K562 (cell line): ENCODE data around the gene FXYD3. TPM values are rescaled to one million over a fixed set of nuclear protein-coding genes. Genes with fewer than 3 reads are reported as not detected.

Source experiments
- BMI1 ChIP-seq: fragments of 150-350 bp; IDR thresholded peaks from 2 replicates; pipeline ENCODE4 v1.6.1; 2014; ENCODE audit warnings: low read length
- CHD4 ChIP-seq: fragments of 200-600 bp; sonication (generic); IDR thresholded peaks from 3 replicates; pipeline ENCODE4 v1.6.1; 2012; ENCODE audit warnings: low read depth, mild to moderate bottlenecking, mixed read lengths, low read length, inconsistent platforms; ENCODE audit not compliant: insufficient read depth, insufficient replicate concordance, poor library complexity, severe bottlenecking
- CHD7 ChIP-seq: fragments of 200-600 bp; sonication (generic); IDR thresholded peaks from one replicate; pipeline ENCODE4 v1.6.1; 2012; ENCODE audit warnings: mild to moderate bottlenecking, low read depth, low read length, inconsistent platforms
- CTCFL ChIP-seq: IDR thresholded peaks from 2 replicates; pipeline ENCODE4 v1.6.1; 2011; ENCODE audit warnings: borderline replicate concordance, low read depth, mild to moderate bottlenecking, moderate library complexity, low read length; ENCODE audit not compliant: insufficient read depth, poor library complexity, severe bottlenecking
- NR1H2 ChIP-seq: sonication (generic); formaldehyde crosslinking; IDR thresholded peaks from 2 replicates; pipeline ENCODE4 v1.4.0; 2020; ENCODE audit warnings: mild to moderate bottlenecking, missing genetic modification reagents
- ZNF609 ChIP-seq: sonication (generic); formaldehyde crosslinking; IDR thresholded peaks from 2 replicates; pipeline ENCODE4 v1.8.1; 2023; ENCODE audit warnings: missing genetic modification reagents, mild to moderate bottlenecking, borderline replicate concordance
- polyA plus RNA-seq, 8 experiments: library from polyadenylated mRNA; depleted of rRNA in 4 of 8; stranded (reverse) in 5 of 8; unstranded in 3 of 8; fragments of >200 nt; fragmentation: Nextera tagmentation in 2 of 8; fragmentation: Illumina TruSeq in 1 of 8; extraction: Ambion mirVana in 2 of 8; extraction: Trizol in 1 of 8; gene quantifications; 2 replicates each; pipeline versions ENCODE4 v1.2.1 to v1.2.3, GENCODE V29; 2011 to 2014; ENCODE audit warnings: inconsistent platforms in 1 of 8, missing spikeins in 1 of 8
- total RNA-seq, 7 experiments: library from RNA; depleted of rRNA in 6 of 7; stranded (reverse); fragments of >200 nt in 6 of 7; fragmentation: Illumina TruSeq in 2 of 7; extraction: Trizol in 2 of 7; gene quantifications; 2 replicates each; pipeline versions ENCODE4 v1.2.1 to v1.2.3, GENCODE V29; 2011 to 2021; ENCODE audit warnings: low replicate concordance in 1 of 7

Gene FXYD3
- total and polyA plus RNA-seq, 9 of the 15 experiments (the other 6 are each of a cell fraction or from before 2014, with no cell fraction given), result 0.24 TPM; not detected in 8

GRCh38 chr19:35140962-35141836 lies 25.6 kb downstream of the FXYD3 start (continued):
- TF ChIP-seq ZNF609 (CRISPR knock-in tag), result 0 out of 2 replicates have a peak, but pooled peaks have one; percentile 44
- peak; percentile 32 for TF ChIP-seq CTCFL
- TF ChIP-seq BMI1, result no peak
- no peak for TF ChIP-seq NR1H2 (CRISPR knock-in tag)
- TF ChIP-seq CHD4, result peak; percentile 84
- TF ChIP-seq CHD7, result no peak
